ENCODE measurements around the gene PTOV1. TPM values are rescaled to one million over a fixed set of nuclear protein-coding genes. Genes with fewer than 3 reads are reported as not detected.

PTOV1 gene
- total RNA-seq, 6 experiments from 2014 or later: 157 to 176 (median 162) TPM

DNA sequence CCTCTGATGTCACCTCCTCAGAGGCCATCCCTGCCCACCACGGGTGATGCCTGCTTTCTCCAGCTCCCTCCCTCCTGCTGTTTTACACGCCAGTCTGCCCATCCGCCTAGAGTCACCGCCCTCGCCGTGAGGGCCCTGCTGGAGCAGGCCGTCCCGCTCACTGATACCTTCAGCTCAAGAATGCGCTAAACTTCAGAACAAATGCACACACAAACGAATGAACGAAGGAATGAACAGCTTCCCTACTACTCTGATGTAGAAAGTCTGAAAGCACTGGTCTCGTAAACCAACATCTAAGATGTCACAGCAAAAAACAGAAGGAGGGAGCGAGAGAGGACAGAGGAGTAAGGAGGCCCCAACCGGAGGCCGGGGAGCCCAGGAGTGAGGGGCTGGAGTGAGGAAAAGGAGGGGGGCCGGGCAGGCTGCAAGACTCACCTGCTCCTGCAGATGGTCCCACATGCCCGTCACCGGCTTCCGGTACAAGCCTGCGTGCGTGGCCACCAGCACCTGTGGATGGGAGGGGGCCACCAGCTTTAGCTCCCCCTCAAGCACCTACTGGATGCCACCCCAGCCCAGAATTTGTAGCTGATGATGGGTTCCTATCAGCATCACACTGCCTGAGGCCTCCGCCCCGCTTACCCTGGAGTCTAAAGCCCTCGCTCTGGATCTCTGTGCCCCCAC, 12.4 kb downstream of the PTOV1 start:
- Mint-ChIP-seq H3K27ac (peak overlapping the region; percentile 51; the same call in 1 of the 2 replicates), H3K4me1 (ENCODE audit: low read depth) (peaks cover 44% of the 10 kb centered on the region), H3K9me3 (peaks cover 5% of the 10 kb centered on the region; the same call in 1 of the 2 replicates), H3K27me3 (ENCODE audit: insufficient read depth) (peaks cover 19% of the 10 kb centered on the region), H3K36me3 (ENCODE audit: low read depth) (peaks cover 38% of the 10 kb centered on the region), H3K4me3 (no peak overlapping the region)
- DNase-seq: no peak
- no peak for TF ChIP-seq CTCF (IDR thresholded peaks at IDR 0.05)

DNA sequence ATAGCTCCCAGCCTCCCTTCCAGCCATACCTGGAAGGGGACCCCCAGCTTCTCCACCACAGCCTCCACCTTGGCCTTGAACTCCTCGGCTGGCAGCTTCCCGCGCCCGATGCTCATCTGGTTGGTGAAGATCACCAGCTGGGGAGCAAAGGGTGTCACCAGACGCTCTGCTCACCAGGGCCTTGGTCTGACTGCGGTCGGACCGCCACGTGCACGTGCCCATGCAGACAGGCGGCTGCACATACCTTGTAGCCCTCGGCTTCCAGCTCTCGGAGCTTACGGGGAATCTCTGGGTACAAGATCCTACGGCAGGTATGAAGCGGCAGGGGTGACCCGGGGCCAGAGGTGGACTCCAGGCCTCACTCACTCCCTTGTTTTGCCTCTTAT, 13.0 kb downstream of the PTOV1 start:
- no peak overlapping the region for H3K4me3 Mint-ChIP-seq
- no peak for DNase-seq
- no peak overlapping the region for H3K27ac Mint-ChIP-seq
- H3K27me3 Mint-ChIP-seq (ENCODE audit: insufficient read depth): peaks cover 19% of the 10 kb centered on the region
- TF ChIP-seq CTCF (IDR thresholded peaks at IDR 0.05): no peak
- H3K36me3 Mint-ChIP-seq (ENCODE audit: low read depth): peaks cover 36% of the 10 kb centered on the region
- H3K9me3 Mint-ChIP-seq: peaks cover 5% of the 10 kb centered on the region; the same call in 1 of the 2 replicates
- H3K4me1 Mint-ChIP-seq (ENCODE audit: low read depth): peaks cover 40% of the 10 kb centered on the region

DNA sequence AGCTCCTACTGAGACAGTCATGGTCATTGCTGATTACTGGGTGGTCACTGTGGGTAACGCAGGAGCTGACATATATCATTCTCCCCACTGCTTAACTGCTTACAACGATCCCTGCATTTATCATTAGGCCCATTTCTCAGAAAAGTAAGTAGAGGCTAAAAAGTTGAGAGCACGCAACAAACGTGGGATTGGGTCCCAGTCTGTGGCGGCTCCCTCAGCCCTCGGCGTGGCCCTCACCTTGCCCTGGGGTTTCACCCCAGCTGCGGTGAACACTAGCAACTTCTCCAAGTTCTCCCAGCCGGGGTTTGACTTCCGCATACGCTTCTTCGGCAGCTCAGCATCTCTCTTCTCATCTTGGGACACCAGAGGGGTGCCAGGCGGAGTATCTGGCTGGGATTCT, 13.9 kb downstream of the PTOV1 start:
- Mint-ChIP-seq H3K27ac (no peak overlapping the region), H3K27me3 (ENCODE audit: insufficient read depth) (peaks cover 14% of the 10 kb centered on the region), H3K9me3 (peaks cover 5% of the 10 kb centered on the region; the same call in 1 of the 2 replicates), H3K4me3 (peak overlapping the region; percentile 97; the same call in 1 of the 2 replicates), H3K36me3 (ENCODE audit: low read depth) (peaks cover 33% of the 10 kb centered on the region), H3K4me1 (ENCODE audit: low read depth) (peaks cover 30% of the 10 kb centered on the region)
- no peak for TF ChIP-seq CTCF (IDR thresholded peaks at IDR 0.05)
- DNase-seq: no peak

- peaks cover 43% of the 10 kb centered on the region for H3K4me1 Mint-ChIP-seq (ENCODE audit: low read depth)
Measured at GRCh38 chr19:49866933-49867782, 16.2 kb downstream of the PTOV1 start, which contains the start of gene PNKP. Gene PNKP, minus strand, starts transcription at chr19:49867576. Its CDS starts 372 bp downstream, at chr19:49867204.

More at GRCh38 chr19:49866933-49867782, 16.2 kb downstream of the PTOV1 start, which contains the start of gene PNKP:
- peak; percentile 88 for DNase-seq
- TF ChIP-seq CTCF (IDR thresholded peaks at IDR 0.05): 0 out of 2 replicates have a peak, but pooled peaks have one; percentile 1
- Mint-ChIP-seq H3K27me3 (ENCODE audit: insufficient read depth) (peaks cover 13% of the 10 kb centered on the region), H3K9me3 (peaks cover 5% of the 10 kb centered on the region; the same call in 1 of the 2 replicates), H3K36me3 (ENCODE audit: low read depth) (peaks cover 38% of the 10 kb centered on the region), H3K4me3 (peak within 1 kb of the TSS; percentile 97), H3K27ac (no peak within 1 kb of the TSS; the same call in 1 of the 2 replicates)
